Osteocyte (in vitro differentiated cells): Measurements from ENCODE around the gene RETREG3. TPM values are rescaled to one million over a fixed set of nuclear protein-coding genes. Genes with fewer than 3 reads are reported as not detected.
A peak's percentile ranks its signal among the peaks of the same experiment; 100 is the strongest.

ENCODE experiments used
- DNase-seq: peaks from one replicate; pipeline ENCODE4 v3.0.0; 2021; ENCODE audit warnings: mixed read lengths; ENCODE audit not compliant: unreplicated experiment; ENCODE audit errors: extremely low spot score
- H3K27ac Mint-ChIP-seq: one replicate; pipeline ENCODE4 v1.8.0; 2021; ENCODE audit warnings: mild to moderate bottlenecking, mixed read lengths; ENCODE audit not compliant: unreplicated experiment
- H3K27me3 Mint-ChIP-seq: one replicate; pipeline ENCODE4 v1.8.0; 2021; ENCODE audit warnings: mixed read lengths; ENCODE audit not compliant: unreplicated experiment
- H3K36me3 Mint-ChIP-seq: one replicate; pipeline ENCODE4 v1.8.0; 2021; ENCODE audit warnings: mixed read lengths; ENCODE audit not compliant: unreplicated experiment
- H3K4me1 Mint-ChIP-seq: one replicate; pipeline ENCODE4 v1.8.0; 2021; ENCODE audit warnings: mixed read lengths; ENCODE audit not compliant: unreplicated experiment
- H3K4me3 Mint-ChIP-seq: one replicate; pipeline ENCODE4 v1.8.0; 2021; ENCODE audit warnings: mild to moderate bottlenecking, moderate library complexity, mixed read lengths; ENCODE audit not compliant: unreplicated experiment
- H3K9me3 Mint-ChIP-seq: one replicate; pipeline ENCODE4 v1.8.0; 2021; ENCODE audit warnings: mixed read lengths; ENCODE audit not compliant: unreplicated experiment
- CTCF ChIP-seq: fragments of 200-600 bp; sonication (generic); IDR thresholded peaks from 2 replicates; pipeline ENCODE4 v1.5.0; 2021; ENCODE audit warnings: antibody characterized with exemption, mild to moderate bottlenecking, moderate library complexity
- total RNA-seq: library from RNA; stranded (reverse); gene quantifications from 2 replicates; pipeline ENCODE4 v1.2.1, GENCODE V29; 2021

RETREG3 gene
- total RNA-seq, 1 donor from 2014 or later, result 80.1 TPM

GRCh38 chr17:42563950-42564349 lies 45.2 kb downstream of the RETREG3 start:
- Mint-ChIP-seq H3K36me3 (peaks cover 2% of the 10 kb centered on the region), H3K27me3 (no peaks in the 10 kb centered on the region), H3K4me3 (peak overlapping the region; percentile 88), H3K4me1 (peaks cover 43% of the 10 kb centered on the region), H3K9me3 (no peaks in the 10 kb centered on the region), H3K27ac (peak overlapping the region; percentile 65)
- TF ChIP-seq CTCF, result no peak
- DNase-seq, result no peak

- H3K27ac Mint-ChIP-seq, result peak overlapping the region; percentile 65
- no peak for TF ChIP-seq CTCF
Observed at GRCh38 chr17:42563543-42563942, 45.6 kb downstream of the RETREG3 start.

GRCh38 chr17:42563143-42563509 lies 46.0 kb downstream of the RETREG3 start:
- Mint-ChIP-seq H3K27me3 (no peaks in the 10 kb centered on the region), H3K36me3 (peaks cover 2% of the 10 kb centered on the region), H3K27ac (peak overlapping the region; percentile 27), H3K4me3 (peak overlapping the region; percentile 88), H3K9me3 (no peaks in the 10 kb centered on the region), H3K4me1 (peaks cover 43% of the 10 kb centered on the region)
- no peak for DNase-seq
- TF ChIP-seq CTCF, result no peak

More at GRCh38 chr17:42563543-42563942, 45.6 kb downstream of the RETREG3 start:
- H3K27me3 Mint-ChIP-seq, result no peaks in the 10 kb centered on the region
- H3K36me3 Mint-ChIP-seq, result peaks cover 2% of the 10 kb centered on the region
- no peaks in the 10 kb centered on the region for H3K9me3 Mint-ChIP-seq
- peaks cover 43% of the 10 kb centered on the region for H3K4me1 Mint-ChIP-seq
- DNase-seq, result no peak
- H3K4me3 Mint-ChIP-seq, result peak overlapping the region; percentile 88

GRCh38 chr17:42562388-42563142 lies 46.6 kb downstream of the RETREG3 start:
- H3K27ac Mint-ChIP-seq, result peak overlapping the region; percentile 96
- H3K36me3 Mint-ChIP-seq, result no peaks in the 10 kb centered on the region
- no peaks in the 10 kb centered on the region for H3K9me3 Mint-ChIP-seq
- H3K4me1 Mint-ChIP-seq, result peaks cover 39% of the 10 kb centered on the region
- H3K4me3 Mint-ChIP-seq, result peak overlapping the region; percentile 88
- no peaks in the 10 kb centered on the region for H3K27me3 Mint-ChIP-seq
- no peak for TF ChIP-seq CTCF
- DNase-seq, result no peak

- Mint-ChIP-seq H3K9me3 (no peaks in the 10 kb centered on the region), H3K4me3 (peak within 1 kb of the TSS; percentile 88), H3K27me3 (no peaks in the 10 kb centered on the region), H3K36me3 (no peaks in the 10 kb centered on the region), H3K27ac (peak within 1 kb of the TSS; percentile 96), H3K4me1 (peaks cover 38% of the 10 kb centered on the region)
- TF ChIP-seq CTCF, result no peak
- DNase-seq, result peak; percentile 98
Observed at GRCh38 chr17:42561897-42562387, 47.2 kb downstream of the RETREG3 start, which contains the start of gene COASY. Gene COASY, plus strand, starts transcription at chr17:42562148. Its CDS starts 475 bp downstream, at chr17:42562623.
